ENCODE measurements around the gene COG5.
A peak's percentile ranks its signal among the peaks of the same experiment; 100 is the strongest.
"Not testable (repeated sequence)": the region's sequence is repeated elsewhere in the genome, so short reads cannot be mapped to it uniquely, and the experiment has no call there.

The COG5 gene

DNA sequence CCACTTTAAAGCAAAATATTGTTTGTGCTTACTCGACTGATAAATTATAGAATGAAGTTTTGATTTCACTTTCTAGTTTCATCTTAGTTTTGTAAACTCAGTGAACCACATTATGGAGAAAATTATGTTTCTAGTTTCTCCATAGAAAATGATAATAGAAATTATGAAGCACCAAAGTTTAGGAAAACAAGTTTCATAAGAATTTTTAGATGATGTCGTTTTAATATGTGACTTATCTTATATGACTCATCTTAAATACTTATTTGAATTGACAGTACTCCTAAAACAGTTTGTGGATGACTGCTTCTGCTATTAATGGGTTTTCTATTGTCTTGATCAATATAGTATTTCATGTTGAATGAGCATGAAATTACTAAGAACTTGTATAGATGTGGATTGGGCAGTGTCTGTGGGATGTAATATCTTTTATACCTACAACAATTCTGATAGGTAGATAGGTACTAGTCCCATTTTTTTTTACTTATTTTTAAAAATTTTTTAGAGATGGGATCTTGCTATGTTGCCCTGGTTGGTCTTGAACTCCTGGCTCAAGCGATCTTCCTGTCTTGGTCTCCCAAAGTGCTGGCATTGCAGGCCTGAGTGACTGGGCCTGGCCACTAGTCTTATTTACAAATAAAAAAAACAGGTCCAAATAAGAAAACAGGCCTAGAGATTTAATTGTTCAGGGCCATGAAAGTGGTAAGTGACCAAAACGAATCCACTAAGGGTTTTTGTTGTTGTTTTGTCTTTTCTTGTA lies 391.3 kb downstream of the COG5 start:
- DNase-seq, result no peak

- no peak for DNase-seq
Measured at GRCh38 chr7:107171496-107171895, 392.2 kb downstream of the COG5 start.

DNA sequence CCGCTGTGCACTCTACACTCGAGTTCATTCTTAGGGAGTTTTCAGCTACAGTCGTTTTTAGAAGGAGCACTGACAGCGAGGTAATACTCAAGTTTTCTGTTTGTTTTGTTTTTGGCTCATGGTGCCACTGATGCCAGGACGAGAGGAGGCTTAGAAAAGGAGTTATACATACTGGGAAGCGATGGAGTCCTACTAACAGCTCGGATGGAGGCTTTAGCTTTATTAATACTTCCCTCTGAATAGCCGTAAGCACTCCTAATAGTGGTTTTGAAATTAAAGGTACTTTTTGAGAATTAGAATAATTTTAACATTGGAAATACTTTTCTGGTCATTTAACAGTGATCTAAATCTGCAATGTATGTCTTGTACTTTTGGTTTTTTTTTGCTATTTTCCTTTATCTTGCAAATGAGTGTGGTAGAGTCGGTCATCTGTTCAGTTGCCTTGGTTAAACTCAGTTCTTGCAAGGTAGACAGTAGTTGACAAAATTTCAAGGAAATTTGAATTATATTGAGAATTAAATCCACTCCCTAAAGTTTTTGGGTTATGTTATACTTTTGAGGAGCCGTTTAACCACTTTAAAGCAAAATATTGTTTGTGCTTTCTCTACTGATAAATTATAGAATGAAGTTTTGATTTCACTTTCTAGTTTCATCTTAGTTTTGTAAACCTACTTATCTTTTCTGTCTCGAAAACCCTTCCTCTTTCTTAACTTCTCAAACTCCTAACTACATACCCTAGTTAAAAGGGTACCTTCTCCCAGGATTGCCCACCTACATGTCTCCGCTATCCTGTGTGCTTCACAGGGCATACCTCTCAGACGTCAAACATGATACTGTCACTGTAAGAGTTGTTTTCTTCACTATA lies 393.4 kb downstream of the COG5 start:
- DNase-seq, result no peak

DNA sequence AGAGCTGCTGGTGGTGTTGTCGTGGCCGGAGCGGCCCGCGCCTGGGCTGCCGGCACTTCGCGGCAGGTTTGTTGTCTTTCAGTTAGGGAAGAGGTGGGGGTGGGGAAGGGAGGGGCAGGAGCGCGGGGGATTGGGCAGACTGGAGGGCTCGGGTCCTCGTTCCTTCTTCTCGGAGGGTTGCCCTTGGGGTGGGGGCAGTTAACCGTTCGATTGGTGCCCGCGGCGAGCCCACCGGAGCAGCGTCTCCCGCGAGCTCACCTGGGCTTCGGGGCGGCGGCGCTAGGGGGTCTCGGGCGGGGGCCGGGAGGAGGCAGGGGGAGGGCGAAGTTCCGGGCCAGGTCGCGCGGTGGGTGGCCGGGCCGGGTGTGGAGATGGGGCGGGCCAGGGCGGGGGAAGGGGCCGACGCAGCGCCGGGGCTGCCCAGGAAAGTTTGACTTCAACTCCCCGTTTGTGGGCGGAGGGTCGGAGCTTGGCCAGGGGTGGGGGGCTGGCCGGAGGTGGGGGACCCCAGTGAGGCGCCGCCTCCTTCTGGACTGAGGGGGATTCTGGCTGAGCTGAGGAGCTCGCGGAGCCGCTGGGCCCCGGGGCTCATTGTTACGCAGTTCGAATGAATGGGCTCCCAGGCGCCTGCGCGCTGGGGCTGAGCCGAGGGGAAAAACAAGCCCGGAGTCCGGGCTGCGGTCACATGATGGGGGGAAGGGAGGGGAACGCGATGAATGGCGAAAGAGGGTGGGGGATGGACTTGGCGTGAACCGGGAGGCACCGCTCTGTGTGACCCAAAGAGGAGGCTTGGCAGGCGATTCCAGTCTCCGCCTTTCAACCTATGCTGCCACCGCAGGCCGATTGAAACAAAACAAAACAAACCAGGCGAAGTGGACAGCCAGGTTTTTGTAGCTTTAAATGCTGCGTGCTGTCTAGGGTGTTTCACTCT lies 394.3 kb downstream of the COG5 start:
- DNase-seq, result peak; percentile 95

DNA sequence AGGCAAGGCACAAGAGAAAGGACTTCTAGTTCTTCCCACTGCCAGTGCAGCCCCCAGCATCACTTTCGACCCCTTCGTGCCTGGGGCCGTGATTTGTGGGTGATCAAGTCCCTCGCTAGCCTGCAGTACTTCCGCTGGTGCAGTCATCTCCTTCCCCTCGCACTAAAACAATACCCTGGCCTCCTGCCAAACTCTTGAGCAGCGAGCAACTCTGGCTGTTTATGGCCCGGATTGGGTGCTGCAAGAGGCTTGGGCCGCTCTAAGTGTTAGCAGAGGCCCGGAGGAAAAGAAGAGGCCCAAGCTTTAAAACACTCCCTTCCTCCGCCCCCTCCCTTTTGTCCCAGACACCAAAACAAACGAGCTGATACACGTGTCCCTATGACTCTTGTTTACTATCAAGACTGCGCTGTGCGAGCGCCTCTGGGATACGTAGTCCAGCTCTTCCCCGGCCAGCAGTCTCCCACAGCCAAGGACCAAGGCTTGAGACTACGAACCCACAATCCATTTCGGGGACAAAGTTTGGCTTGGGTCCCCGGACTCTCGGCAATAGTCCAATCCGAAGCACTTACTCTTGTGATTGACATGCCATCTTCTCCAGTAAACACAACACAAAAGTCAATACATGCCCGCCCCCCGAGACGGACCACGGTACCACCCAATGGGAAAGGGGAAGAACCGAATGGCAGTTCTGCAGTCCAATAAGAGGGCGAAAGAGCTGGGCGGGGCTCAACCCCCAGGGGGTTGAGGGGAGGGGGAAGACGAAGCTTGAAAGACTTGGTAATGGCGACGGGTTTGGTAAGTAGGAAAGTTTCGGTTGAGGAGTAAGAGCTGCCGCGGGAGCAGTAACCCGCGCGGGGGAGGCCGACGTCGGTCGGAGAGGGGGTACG lies 395.2 kb downstream of the COG5 start, which contains the start of gene HBP1:
HBP1 (plus strand) TSS at position 771 of the 887 bp plus-strand sequence. CDS start 10,891 bp downstream, outside the sequence.
- DNase-seq, result peak; percentile 100

DNA sequence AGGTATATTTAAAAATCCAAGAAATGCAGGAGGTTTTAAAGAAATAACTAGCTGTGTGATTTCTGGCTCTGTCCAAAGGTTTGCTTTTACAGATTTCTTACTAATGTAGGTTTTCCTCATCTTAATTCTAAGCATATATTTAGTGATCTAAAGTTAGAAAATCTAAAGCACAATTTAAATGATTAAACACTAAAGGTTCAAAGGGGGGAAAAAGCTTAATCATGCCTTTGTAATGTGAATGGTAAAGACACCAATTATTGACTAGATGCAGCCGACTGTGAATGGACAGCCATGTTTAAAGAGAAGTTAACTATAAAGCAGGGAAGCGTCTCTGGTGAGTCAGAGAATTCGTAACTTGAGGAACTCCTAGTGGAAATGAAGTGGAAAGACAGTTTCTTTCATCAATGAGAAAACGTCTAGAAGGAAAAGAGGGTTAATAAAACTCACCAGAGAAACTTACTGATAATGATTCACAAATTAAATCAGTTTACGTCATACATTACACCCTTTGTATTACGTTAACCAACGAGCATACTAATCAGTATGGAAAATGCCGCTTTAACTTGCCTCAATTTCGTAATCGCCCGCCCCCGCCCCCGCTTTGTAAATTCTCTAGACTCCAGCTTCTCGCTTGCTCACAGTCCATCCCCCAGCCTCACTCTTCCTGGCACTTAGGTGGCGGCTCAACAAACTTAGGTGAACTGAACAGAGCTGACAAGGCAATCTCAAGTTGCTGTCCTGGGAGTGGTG lies 396.1 kb downstream of the COG5 start:
- DNase-seq, result peak; percentile 54

- DNase-seq, result no peak
Measured at GRCh38 chr7:107166736-107167426, 396.8 kb downstream of the COG5 start.

DNA sequence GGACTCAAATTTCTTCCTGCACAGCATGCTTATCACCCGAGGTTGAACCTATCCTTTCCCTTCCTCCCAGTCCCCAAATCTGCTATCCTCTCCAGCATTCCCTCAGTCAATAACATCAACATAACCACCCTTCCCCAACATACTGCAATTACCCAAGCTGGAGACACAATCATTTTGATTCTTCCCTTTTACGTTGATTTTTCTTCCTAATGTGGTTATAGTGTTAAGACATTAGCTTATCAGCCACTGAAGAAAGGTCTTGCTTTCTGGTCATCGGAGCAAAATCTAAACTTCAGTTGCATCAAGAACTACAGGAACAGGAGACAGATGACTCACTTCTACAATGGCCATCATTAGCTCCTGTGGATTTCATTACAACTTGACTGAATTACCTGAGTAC lies 398.4 kb downstream of the COG5 start:
- no peak for DNase-seq

- DNase-seq, result no peak
Measured at GRCh38 chr7:107164092-107164491, 399.6 kb downstream of the COG5 start.

- no peak for DNase-seq
Measured at GRCh38 chr7:107162475-107162874, 401.2 kb downstream of the COG5 start.

DNA sequence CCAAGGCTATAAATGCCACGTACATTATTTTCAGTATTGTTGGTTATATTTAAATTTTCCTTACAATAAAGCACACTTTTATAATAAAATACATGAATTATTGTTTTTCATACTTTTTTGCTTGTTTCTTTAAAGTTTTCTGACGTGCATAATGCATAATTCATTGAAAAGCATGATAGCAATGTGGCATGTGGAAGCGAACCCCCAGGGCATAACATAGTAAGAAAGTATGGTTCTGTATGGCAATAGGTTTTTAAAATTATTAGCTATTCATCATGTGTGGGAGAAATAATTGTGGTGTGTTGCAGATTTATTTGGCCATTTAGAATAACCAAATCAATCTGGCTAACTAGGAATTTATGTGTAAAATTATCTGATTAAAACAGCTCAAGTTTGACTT lies 402.3 kb downstream of the COG5 start:
- no peak for DNase-seq

GRCh38 chr7:107160389-107160788 lies 403.3 kb downstream of the COG5 start:
- no peak for DNase-seq

DNA sequence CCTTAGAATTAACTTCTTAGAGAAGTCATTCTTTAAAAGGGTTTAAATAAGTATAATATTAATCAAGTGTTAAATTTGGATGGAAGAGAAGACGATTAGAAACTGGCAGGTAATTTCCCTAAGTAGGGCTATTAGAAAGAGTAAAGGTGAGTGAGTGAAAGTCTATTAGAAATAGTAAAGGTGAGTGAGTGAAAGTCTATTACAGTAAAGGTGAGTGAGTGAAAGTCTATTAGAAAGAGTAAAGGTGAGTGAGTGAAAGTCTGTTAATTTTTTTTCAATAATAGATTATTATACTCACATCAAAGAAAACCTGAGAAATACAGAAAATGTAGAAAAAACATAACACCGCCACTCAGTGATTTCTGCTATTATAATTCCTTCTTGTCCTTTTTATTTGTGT lies 405.7 kb downstream of the COG5 start:
- no peak for DNase-seq

DNA sequence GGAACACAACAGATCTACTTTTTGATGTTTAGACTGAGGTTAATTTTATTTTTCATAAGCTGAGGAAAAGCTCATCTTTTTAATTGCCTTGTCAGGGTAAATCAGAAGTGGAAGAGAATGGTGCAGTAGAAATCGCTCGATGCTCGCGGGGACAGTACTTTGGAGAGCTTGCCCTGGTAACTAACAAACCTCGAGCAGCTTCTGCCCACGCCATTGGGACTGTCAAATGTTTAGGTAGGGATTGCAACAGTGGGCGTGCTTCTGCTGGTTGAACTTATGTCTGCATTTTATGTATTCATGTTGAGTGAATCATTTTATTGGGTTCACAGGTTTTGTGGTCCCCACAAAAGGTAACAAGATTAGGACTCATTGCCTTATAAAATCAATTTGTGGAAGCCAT lies 406.6 kb downstream of the COG5 start:
- no peak for DNase-seq

- DNase-seq, result not testable (repeated sequence)
Measured at GRCh38 chr7:107155726-107156125, 408.0 kb downstream of the COG5 start.

DNA sequence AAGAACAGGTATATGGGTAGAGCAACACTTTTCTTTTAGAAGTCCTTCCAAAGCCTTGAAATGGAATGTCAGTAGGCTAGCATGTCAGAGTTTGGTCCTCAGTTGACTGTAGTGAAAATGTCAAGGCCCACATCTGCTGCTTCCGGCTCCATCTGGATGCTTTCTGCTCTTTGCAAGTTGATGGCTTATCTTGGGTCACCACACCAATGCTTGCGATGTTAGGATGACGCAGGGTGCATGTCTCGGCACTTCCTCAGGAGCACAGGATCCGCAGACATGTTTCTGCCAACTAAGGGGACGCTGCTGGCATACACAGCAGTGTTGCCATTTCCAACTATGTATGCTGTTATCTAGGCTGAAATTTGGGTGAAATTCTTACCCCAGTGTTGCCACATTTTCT lies 408.9 kb downstream of the COG5 start:
- DNase-seq, result no peak

DNA sequence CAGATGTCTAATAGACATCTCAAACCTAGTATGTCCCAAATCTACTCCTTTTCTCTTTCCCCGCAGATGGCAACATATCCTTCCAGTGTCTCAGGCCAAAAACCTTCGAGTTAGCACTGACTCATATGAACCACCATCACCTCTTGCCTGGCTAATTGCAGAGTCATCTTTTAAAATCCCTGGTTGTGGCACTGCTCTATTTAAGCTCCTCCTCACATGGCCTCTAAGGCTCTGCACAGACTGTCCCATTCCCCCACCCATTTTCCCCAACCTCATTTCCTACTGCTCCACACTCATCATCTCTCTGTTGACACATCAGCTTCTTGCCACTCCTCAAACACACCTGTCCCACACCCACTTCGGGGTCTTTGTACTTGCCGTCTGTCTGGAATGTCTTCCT lies 411.7 kb downstream of the COG5 start:
- DNase-seq, result no peak
